Ascending aorta (tissue), 2 donors: ENCODE measurements around the gene GAL3ST3. TPM values are rescaled to one million over a fixed set of nuclear protein-coding genes. Genes with fewer than 3 reads are reported as not detected.
A peak's percentile ranks its signal among the peaks of the same experiment; 100 is the strongest.

ENCODE experiments used
- DNase-seq, 2 donors: peaks; one replicate each; pipeline ENCODE4 v3.0.0-alpha.2; 2019; ENCODE audit warnings: low spot score in 2 of 2
- H3K27ac ChIP-seq, 2 donors: fragments of 200-600 bp; sonication (generic); one replicate each; pipeline ENCODE4 v1.5.1; 2016 to 2017; ENCODE audit warnings: mild to moderate bottlenecking in 1 of 2
- H3K27me3 ChIP-seq: fragments of 200-600 bp; sonication (generic); one replicate; pipeline ENCODE4 v1.5.1; 2017
- H3K36me3 ChIP-seq, 2 donors: fragments of 200-600 bp; sonication (generic); one replicate each; pipeline ENCODE4 v1.5.1; 2016
- H3K4me1 ChIP-seq, 2 donors: fragments of 200-600 bp; sonication (generic); one replicate each; pipeline ENCODE4 v1.5.1; 2016 to 2017; ENCODE audit warnings: mild to moderate bottlenecking in 1 of 2
- H3K4me3 ChIP-seq, 2 donors: fragments of 200-600 bp; sonication (generic); one replicate each; pipeline ENCODE4 v1.5.1; 2016 to 2017; ENCODE audit warnings: mild to moderate bottlenecking in 1 of 2
- H3K9me3 ChIP-seq, 2 donors: fragments of 200-600 bp; sonication (generic); one replicate each; pipeline ENCODE4 v1.5.1; 2016
- CTCF ChIP-seq, 3 experiments: fragments of 200-600 bp in 2 of 3; fragments of 450-650 bp in 1 of 3; sonication (generic) in 2 of 3; IDR thresholded peaks; one replicate each; pipeline ENCODE4 v1.5.1; 2016 to 2019; ENCODE audit warnings: antibody characterized with exemption in 3 of 3, mild to moderate bottlenecking in 1 of 3, moderate library complexity in 1 of 3
- intact Hi-C: fragments of 100-400 bp; cut with DNase I; formaldehyde crosslinking; loops from one replicate; pipeline ENCODE4 v1.15.1; 2023
- total RNA-seq: library from RNA; depleted of rRNA; stranded (reverse); fragments of >200 nt; gene quantifications from one replicate; pipeline ENCODE4 v1.1.0, GENCODE V29; 2016

Gene GAL3ST3
- total RNA-seq, 1 donor from 2014 or later = not detected

DNA sequence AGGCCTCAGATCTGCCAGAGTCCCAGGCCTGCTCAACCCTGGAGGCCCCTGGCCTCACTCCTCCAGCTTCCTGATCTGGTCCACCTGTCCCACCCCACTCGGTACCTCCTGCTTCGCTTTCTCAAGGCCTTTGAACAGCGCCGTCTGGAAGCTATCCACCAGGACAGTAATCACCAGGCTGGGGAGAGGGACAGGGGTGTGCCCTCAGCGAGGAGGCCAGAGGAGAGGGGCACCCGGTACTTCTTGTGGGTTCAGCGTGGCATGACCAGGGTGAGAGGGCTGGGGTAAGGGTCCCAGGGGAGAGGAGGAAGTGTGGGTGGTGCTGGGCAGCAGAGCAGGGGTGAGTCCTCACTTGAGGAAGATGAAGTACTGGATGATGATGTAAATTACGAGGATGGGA is 28.7 kb downstream of the GAL3ST3 start:
- Histone ChIP-seq H3K4me1 (peaks cover 23 to 42% of the 10 kb centered on the region in 2 donors), H3K27me3 (no peaks in the 10 kb centered on the region), H3K27ac (peak overlapping the region; percentile 75 to 79), H3K36me3 (no peaks in the 10 kb centered on the region), H3K9me3 (no peaks in the 10 kb centered on the region), H3K4me3 (no peak overlapping the region)
- intact Hi-C loops = no loop called here
- DNase-seq = no peak
- TF ChIP-seq CTCF (IDR thresholded peaks at IDR 0.05) = no peak

- no peaks in the 10 kb centered on the region for H3K36me3 ChIP-seq
- no peaks in the 10 kb centered on the region for H3K27me3 ChIP-seq
- H3K9me3 ChIP-seq = no peaks in the 10 kb centered on the region
- DNase-seq = no peak
- intact Hi-C loops = no loop called here
- peaks cover 32 to 61% of the 10 kb centered on the region in 2 donors for H3K4me1 ChIP-seq
- peak overlapping the region in 1 of 2 donors; percentile 40 for H3K4me3 ChIP-seq
- TF ChIP-seq CTCF (IDR thresholded peaks at IDR 0.05) = no peak
- peak overlapping the region; percentile 94 to 95 for H3K27ac ChIP-seq
Observed at GRCh38 chr11:66017321-66017720, 31.6 kb downstream of the GAL3ST3 start.

- Histone ChIP-seq H3K9me3 (no peaks in the 10 kb centered on the region), H3K4me3 (peak overlapping the region in 1 of 2 donors; percentile 40), H3K27ac (peak overlapping the region; percentile 94 to 95), H3K36me3 (no peaks in the 10 kb centered on the region), H3K27me3 (no peaks in the 10 kb centered on the region), H3K4me1 (peaks cover 32 to 61% of the 10 kb centered on the region in 2 donors)
- intact Hi-C loops = no loop called here
- DNase-seq = no peak
- no peak for TF ChIP-seq CTCF (IDR thresholded peaks at IDR 0.05)
Observed at GRCh38 chr11:66016793-66017177, 32.2 kb downstream of the GAL3ST3 start.

GRCh38 chr11:66015936-66016792 is 32.8 kb downstream of the GAL3ST3 start:
- DNase-seq = no peak
- H3K9me3 ChIP-seq = no peaks in the 10 kb centered on the region
- H3K4me1 ChIP-seq = peaks cover 33 to 61% of the 10 kb centered on the region in 2 donors
- intact Hi-C loops = loop anchor here (1.0 kb wide), 1 partner anchor 158 kb away; the partner anchor contains the start of gene CFL1
- peak overlapping the region in 1 of 2 donors; percentile 40 for H3K4me3 ChIP-seq
- no peak for TF ChIP-seq CTCF (IDR thresholded peaks at IDR 0.05)
- H3K36me3 ChIP-seq = no peaks in the 10 kb centered on the region
- H3K27me3 ChIP-seq = no peaks in the 10 kb centered on the region
- peak overlapping the region; percentile 94 to 95 for H3K27ac ChIP-seq

- intact Hi-C loops = loop anchor here (1.0 kb wide), 1 partner anchor 157 kb away; the partner anchor contains the start of gene CFL1
- peak overlapping the region in 1 of 2 donors; percentile 40 for H3K4me3 ChIP-seq
- no peak for TF ChIP-seq CTCF (IDR thresholded peaks at IDR 0.05)
- H3K4me1 ChIP-seq = peaks cover 27 to 58% of the 10 kb centered on the region in 2 donors
- DNase-seq = peak; percentile 72 to 96
- no peaks in the 10 kb centered on the region for H3K36me3 ChIP-seq
- H3K27me3 ChIP-seq = no peaks in the 10 kb centered on the region
- H3K27ac ChIP-seq = peak overlapping the region; percentile 94 to 95
- H3K9me3 ChIP-seq = no peaks in the 10 kb centered on the region
Observed at GRCh38 chr11:66015454-66015881, 33.5 kb downstream of the GAL3ST3 start.
